ENCODE data around the gene ELOVL7. TPM values are rescaled to one million over a fixed set of nuclear protein-coding genes. Genes with fewer than 3 reads are reported as not detected.
"Not testable (repeated sequence)": the region's sequence is repeated elsewhere in the genome, so short reads cannot be mapped to it uniquely, and the experiment has no call there.

The ELOVL7 gene
- total and polyA plus RNA-seq, 2 of the 8 experiments (the other 6 are each of a cell fraction or from before 2014, with no cell fraction given), result 3.1 to 5.1 TPM

- no peak for TF ChIP-seq GABPA (IDR thresholded peaks at IDR 0.05; ENCODE audit: borderline replicate concordance, insufficient read depth, low read length)
These were observed 131.1 kb downstream of the ELOVL7 start (continued) for GRCh38 chr5:60712950-60713349.

DNA sequence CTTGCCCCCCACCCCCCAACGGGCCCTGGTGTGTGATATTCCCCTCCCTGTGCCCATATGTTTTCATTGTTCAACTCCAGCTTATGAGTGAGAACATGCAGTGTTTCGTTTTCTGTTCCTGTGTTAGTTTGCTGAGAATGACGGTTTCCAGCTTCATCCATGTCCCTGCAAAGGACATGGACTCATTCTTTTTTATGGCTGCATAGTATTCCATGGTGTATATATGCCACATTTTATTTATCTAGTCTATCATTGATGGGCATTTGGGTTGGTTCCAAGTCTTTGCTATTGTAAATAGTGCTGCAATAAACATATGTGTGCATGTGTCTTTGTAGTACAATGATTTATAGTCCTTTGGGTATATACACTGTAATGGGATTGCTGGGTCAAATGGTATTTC, 132.2 kb downstream of the ELOVL7 start:
- ChIA-PET POLR2A (ENCODE audit: partially characterized antibody) (interaction anchor here (1.4 to 1.9 kb wide), 2 partner anchors 11 to 12 kb away, joined by 3 to 4 read pairs; partner anchors contain the start of gene DEPDC1B), CTCF (ENCODE audit: partially characterized antibody) (interaction anchor here (1.1 kb wide), 1 partner anchor 10 kb away, joined by 4 read pairs; no protein-coding TSS in a partner anchor)
- not testable (repeated sequence) for FAIRE-seq; H3K4me3 ChIP-seq (ENCODE audit: extremely low read depth in 1 of 4, insufficient read depth in 2 of 4, low read depth in 3 of 4, low read length in 4 of 4); H3K4ac ChIP-seq (replicated peaks; ENCODE audit: insufficient read length, low read depth, low read length); H2BK12ac ChIP-seq (ENCODE audit: low read depth, low read length); H2BK20ac ChIP-seq (ENCODE audit: low read length); H3K79me1 ChIP-seq (ENCODE audit: low read depth, low read length); H3K4me1 ChIP-seq (replicated peaks in 1 of 4; ENCODE audit: control insufficient read depth in 3 of 4, insufficient read depth in 4 of 4, low read length in 3 of 4); H3K27ac ChIP-seq (ENCODE audit: low read depth, low read length); H2AFZ ChIP-seq (ENCODE audit: low read length); H3K23ac ChIP-seq (ENCODE audit: insufficient read length); H3K18ac ChIP-seq (ENCODE audit: extremely low read depth, low read length); H3K4me2 ChIP-seq (ENCODE audit: insufficient read depth in 1 of 2, low read depth in 2 of 2, low read length in 2 of 2); H2BK120ac ChIP-seq (replicated peaks; ENCODE audit: low read depth, low read length); H3K14ac ChIP-seq (ENCODE audit: insufficient read length); H2BK5ac ChIP-seq (ENCODE audit: low read depth, low read length); H4K20me1 ChIP-seq (replicated peaks in 1 of 2; ENCODE audit: control insufficient read depth in 1 of 2, insufficient read depth in 2 of 2, low read length in 2 of 2); H4K91ac ChIP-seq (replicated peaks; ENCODE audit: insufficient read length, low read length); H3K9me3 ChIP-seq (ENCODE audit: insufficient read depth in 2 of 2, low read depth in 1 of 2, low read length in 1 of 2); H3K36me3 ChIP-seq (ENCODE audit: control insufficient read depth in 2 of 4, insufficient read depth in 4 of 4, low read length in 3 of 4); H2BK15ac ChIP-seq (ENCODE audit: low read length); H3K27me3 ChIP-seq (replicated peaks in 1 of 4; ENCODE audit: control insufficient read depth in 3 of 4, extremely low read depth in 1 of 4, insufficient read depth in 3 of 4, low read length in 3 of 4); DNase-seq (ENCODE audit: low read depth in 1 of 2, low spot score in 2 of 2); H2AK5ac ChIP-seq (ENCODE audit: low read depth, low read length); H3K9ac ChIP-seq (replicated peaks in 1 of 4; ENCODE audit: extremely low read depth in 1 of 4, low read depth in 3 of 4, low read length in 3 of 4); H3K79me2 ChIP-seq (ENCODE audit: control insufficient read depth in 1 of 2, insufficient read depth in 2 of 2, low read length in 2 of 2); H3K23me2 ChIP-seq (ENCODE audit: low read depth, low read length); H4K8ac ChIP-seq (ENCODE audit: extremely low read depth, insufficient read depth, low read length); H4K5ac ChIP-seq (ENCODE audit: insufficient read length, low read depth, low read length); H3K56ac ChIP-seq (replicated peaks; ENCODE audit: insufficient read length, low read depth, low read length)
- WGBS, 2 experiments (ENCODE audit: extremely low coverage in 1 of 2, insufficient coverage in 1 of 2, insufficient read length in 1 of 2, insufficient replicate concordance in 2 of 2, low coverage in 1 of 2, low lambda C conversion rate in 2 of 2, missing lambda C conversion rate in 1 of 2), result 84% methylated on average over 3 of the region's 3 CpGs; no CpG with 5 or more reads in 1 of the 2 experiments
